HEK293 (cell line): ENCODE results near the gene PLEKHG7.

Source experiments
- ZNF239 ChIP-seq: fragments of 450-650 bp; formaldehyde crosslinking; IDR thresholded peaks from 2 replicates; pipeline ENCODE4 v1.5.1; 2016; ENCODE audit warnings: missing biosample characterization, missing genetic modification characterization
- ZSCAN5A ChIP-seq: fragments of 450-650 bp; formaldehyde crosslinking; IDR thresholded peaks from 2 replicates; pipeline ENCODE4 v1.5.1; 2016; ENCODE audit warnings: missing biosample characterization, missing genetic modification characterization
- TF ChIP-seq, protein P1 (sequence below): fragments of 450-650 bp; formaldehyde crosslinking; IDR thresholded peaks from 2 replicates; pipeline ENCODE4 v1.5.1; 2016; ENCODE audit warnings: missing biosample characterization, missing genetic modification characterization
- TF ChIP-seq, protein P2 (sequence below): fragments of 450-650 bp; formaldehyde crosslinking; IDR thresholded peaks from 2 replicates; pipeline ENCODE4 v1.5.1; 2016; ENCODE audit warnings: missing biosample characterization, missing genetic modification characterization

DNA sequence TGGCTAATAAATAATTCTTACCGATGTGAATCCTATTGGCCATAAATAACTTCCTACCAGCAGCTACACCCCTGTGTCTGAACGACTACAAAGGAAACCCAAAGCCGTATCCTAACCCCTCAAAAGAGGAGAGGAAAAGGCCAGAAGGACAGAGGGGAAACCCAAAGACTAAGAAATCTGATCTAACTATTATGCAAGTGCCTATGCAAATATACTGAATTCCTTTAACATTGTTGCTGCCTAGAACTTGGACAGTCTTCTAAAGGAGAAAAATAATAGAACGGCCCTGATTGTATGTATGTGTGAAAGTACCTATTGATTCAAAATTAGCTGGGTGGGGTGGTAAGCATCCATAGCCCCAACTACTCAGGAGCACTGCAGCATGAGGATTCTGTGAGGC lies 997 bp downstream of the PLEKHG7 start:
- TF ChIP-seq, protein P1, sequence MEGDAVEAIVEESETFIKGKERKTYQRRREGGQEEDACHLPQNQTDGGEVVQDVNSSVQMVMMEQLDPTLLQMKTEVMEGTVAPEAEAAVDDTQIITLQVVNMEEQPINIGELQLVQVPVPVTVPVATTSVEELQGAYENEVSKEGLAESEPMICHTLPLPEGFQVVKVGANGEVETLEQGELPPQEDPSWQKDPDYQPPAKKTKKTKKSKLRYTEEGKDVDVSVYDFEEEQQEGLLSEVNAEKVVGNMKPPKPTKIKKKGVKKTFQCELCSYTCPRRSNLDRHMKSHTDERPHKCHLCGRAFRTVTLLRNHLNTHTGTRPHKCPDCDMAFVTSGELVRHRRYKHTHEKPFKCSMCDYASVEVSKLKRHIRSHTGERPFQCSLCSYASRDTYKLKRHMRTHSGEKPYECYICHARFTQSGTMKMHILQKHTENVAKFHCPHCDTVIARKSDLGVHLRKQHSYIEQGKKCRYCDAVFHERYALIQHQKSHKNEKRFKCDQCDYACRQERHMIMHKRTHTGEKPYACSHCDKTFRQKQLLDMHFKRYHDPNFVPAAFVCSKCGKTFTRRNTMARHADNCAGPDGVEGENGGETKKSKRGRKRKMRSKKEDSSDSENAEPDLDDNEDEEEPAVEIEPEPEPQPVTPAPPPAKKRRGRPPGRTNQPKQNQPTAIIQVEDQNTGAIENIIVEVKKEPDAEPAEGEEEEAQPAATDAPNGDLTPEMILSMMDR (tag by site-specific recombination) = no peak
- TF ChIP-seq, protein P2, sequence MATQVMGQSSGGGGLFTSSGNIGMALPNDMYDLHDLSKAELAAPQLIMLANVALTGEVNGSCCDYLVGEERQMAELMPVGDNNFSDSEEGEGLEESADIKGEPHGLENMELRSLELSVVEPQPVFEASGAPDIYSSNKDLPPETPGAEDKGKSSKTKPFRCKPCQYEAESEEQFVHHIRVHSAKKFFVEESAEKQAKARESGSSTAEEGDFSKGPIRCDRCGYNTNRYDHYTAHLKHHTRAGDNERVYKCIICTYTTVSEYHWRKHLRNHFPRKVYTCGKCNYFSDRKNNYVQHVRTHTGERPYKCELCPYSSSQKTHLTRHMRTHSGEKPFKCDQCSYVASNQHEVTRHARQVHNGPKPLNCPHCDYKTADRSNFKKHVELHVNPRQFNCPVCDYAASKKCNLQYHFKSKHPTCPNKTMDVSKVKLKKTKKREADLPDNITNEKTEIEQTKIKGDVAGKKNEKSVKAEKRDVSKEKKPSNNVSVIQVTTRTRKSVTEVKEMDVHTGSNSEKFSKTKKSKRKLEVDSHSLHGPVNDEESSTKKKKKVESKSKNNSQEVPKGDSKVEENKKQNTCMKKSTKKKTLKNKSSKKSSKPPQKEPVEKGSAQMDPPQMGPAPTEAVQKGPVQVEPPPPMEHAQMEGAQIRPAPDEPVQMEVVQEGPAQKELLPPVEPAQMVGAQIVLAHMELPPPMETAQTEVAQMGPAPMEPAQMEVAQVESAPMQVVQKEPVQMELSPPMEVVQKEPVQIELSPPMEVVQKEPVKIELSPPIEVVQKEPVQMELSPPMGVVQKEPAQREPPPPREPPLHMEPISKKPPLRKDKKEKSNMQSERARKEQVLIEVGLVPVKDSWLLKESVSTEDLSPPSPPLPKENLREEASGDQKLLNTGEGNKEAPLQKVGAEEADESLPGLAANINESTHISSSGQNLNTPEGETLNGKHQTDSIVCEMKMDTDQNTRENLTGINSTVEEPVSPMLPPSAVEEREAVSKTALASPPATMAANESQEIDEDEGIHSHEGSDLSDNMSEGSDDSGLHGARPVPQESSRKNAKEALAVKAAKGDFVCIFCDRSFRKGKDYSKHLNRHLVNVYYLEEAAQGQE = no peak
- TF ChIP-seq ZNF239 (tag by site-specific recombination) (no peak), ZSCAN5A (tag by site-specific recombination) (no peak)
